DMS53 (cell line): ENCODE measurements around the gene UBE2G2.
A peak's percentile ranks its signal among the peaks of the same experiment; 100 is the strongest.

Experiments
- DNase-seq: peaks from one replicate; lab custom pipeline; 2025; lab: John Stamatoyannopoulos, UW

The UBE2G2 gene

GRCh38 chr21:44763451-44764318 lies 37.9 kb downstream of the UBE2G2 start:
- peak; percentile 47 for DNase-seq

- no peak for DNase-seq
These were observed 38.6 kb downstream of the UBE2G2 start for GRCh38 chr21:44763050-44763378.

- no peak for DNase-seq
These were observed 39.2 kb downstream of the UBE2G2 start for GRCh38 chr21:44762221-44763049.

- DNase-seq: peak; percentile 32
These were observed 39.8 kb downstream of the UBE2G2 start for GRCh38 chr21:44761747-44762208.

- peak; percentile 79 for DNase-seq
These were observed 40.5 kb downstream of the UBE2G2 start for GRCh38 chr21:44761011-44761729.

- no peak for DNase-seq
These were observed 41.2 kb downstream of the UBE2G2 start for GRCh38 chr21:44760376-44760775.

GRCh38 chr21:44759628-44760285 lies 41.9 kb downstream of the UBE2G2 start:
- DNase-seq: no peak

GRCh38 chr21:44758781-44759627 lies 42.6 kb downstream of the UBE2G2 start:
- no peak for DNase-seq

- no peak for DNase-seq
These were observed 43.5 kb downstream of the UBE2G2 start for GRCh38 chr21:44758141-44758561.

- no peak for DNase-seq
These were observed 43.9 kb downstream of the UBE2G2 start for GRCh38 chr21:44757731-44758130.

- DNase-seq: no peak
These were observed 45.0 kb downstream of the UBE2G2 start for GRCh38 chr21:44756423-44757185.

- DNase-seq: no peak
These were observed 46.4 kb downstream of the UBE2G2 start for GRCh38 chr21:44755227-44755626.

GRCh38 chr21:44753357-44753756 lies 48.3 kb downstream of the UBE2G2 start:
- peak; percentile 10 for DNase-seq

- peak; percentile 38 for DNase-seq
These were observed 48.9 kb downstream of the UBE2G2 start for GRCh38 chr21:44752671-44753235.

GRCh38 chr21:44751799-44752636 lies 49.6 kb downstream of the UBE2G2 start:
- no peak for DNase-seq

- DNase-seq: no peak
These were observed 50.3 kb downstream of the UBE2G2 start for GRCh38 chr21:44751186-44751798.

- no peak for DNase-seq
These were observed 51.0 kb downstream of the UBE2G2 start for GRCh38 chr21:44750675-44751025.
